ENCODE measurements around the gene EBF3. TPM values are rescaled to one million over a fixed set of nuclear protein-coding genes. Genes with fewer than 3 reads are reported as not detected.

EBF3 gene
- total and polyA plus RNA-seq, 4 experiments from 2014 or later: not detected

GRCh38 chr10:129942019-129942277, 22.1 kb downstream of the EBF3 start:
- intact Hi-C loops (cut with micrococcal nuclease): no loop called here
- no peaks in the 10 kb centered on the region for H3K4me1 ChIP-seq (ENCODE audit: insufficient read depth, low read length)
- no peaks in the 10 kb centered on the region for H3K27me3 ChIP-seq (ENCODE audit: insufficient read depth, low read length)
- no peak overlapping the region for H3K27ac Mint-ChIP-seq
- H3K27ac ChIP-seq (ENCODE audit: low read depth, low read length): no peak overlapping the region
- no peak overlapping the region for H3K4me3 Mint-ChIP-seq
- no peaks in the 10 kb centered on the region for H3K4me1 Mint-ChIP-seq
- H3K36me3 ChIP-seq (ENCODE audit: insufficient read depth, low read length): no peaks in the 10 kb centered on the region
- H3K36me3 Mint-ChIP-seq: no peaks in the 10 kb centered on the region
- ChIA-PET POLR2A (ENCODE audit: partially characterized antibody) (no interaction called here), CTCF (ENCODE audit: partially characterized antibody) (no interaction called here)
- no peaks in the 10 kb centered on the region for H3K9me3 ChIP-seq (ENCODE audit: control insufficient read depth in 1 of 2, low read length in 2 of 2)
- DNase-seq: no peak
- H3K9me3 Mint-ChIP-seq: no peaks in the 10 kb centered on the region
- H3K4me3 ChIP-seq (ENCODE audit: low read length in 2 of 2): no peak overlapping the region
- H3K27me3 Mint-ChIP-seq: peaks cover 3 to 6% of the 10 kb centered on the region in 2 donors

DNA sequence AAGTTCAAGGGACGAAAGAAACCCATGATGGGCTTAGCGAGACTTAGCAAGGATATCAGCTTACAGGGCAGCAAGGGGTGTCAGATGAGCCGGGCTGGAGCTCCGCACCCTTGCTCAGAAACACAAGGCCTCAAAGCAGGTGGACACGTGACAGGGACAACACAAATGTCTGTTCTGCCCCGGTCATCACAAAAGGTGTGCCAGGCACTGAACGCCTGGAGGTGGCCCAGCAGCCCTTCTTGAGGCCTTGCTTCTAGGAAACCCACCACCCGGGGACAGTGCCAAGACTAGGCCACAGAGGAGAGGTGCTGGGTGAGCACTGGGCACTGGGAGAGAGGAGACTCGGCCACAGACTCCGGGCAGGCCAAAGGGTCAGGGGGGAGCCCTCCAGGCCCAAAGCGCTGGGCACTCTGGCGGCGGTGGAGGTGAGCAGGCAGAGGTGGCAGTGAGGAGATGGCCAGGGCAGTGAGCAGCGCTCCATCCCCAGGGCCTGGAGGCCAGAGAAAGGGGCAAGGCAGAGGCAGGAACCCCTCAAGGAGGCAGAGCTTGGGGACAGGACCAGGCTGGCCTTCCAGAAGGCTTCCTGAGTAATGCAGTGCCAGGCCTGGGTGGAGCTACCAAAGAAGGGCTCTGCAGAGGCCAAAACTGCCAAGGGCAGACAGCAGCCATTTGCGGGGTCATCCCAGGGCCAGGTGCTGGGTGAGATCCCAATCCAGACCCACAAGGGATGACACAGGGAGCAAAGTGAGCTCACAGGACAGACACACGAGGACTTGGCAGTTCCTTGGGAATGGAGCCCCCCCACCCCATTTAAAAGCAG, 22.7 kb downstream of the EBF3 start:
- H3K4me1 Mint-ChIP-seq: no peaks in the 10 kb centered on the region
- intact Hi-C loops (cut with micrococcal nuclease): no loop called here
- no peak for DNase-seq
- no peak overlapping the region for H3K27ac Mint-ChIP-seq
- H3K9me3 Mint-ChIP-seq: no peaks in the 10 kb centered on the region
- ChIA-PET CTCF (ENCODE audit: partially characterized antibody) (no interaction called here), POLR2A (ENCODE audit: partially characterized antibody) (no interaction called here)
- no peaks in the 10 kb centered on the region for H3K9me3 ChIP-seq (ENCODE audit: control insufficient read depth in 1 of 2, low read length in 2 of 2)
- no peak overlapping the region for H3K4me3 ChIP-seq (ENCODE audit: low read length in 2 of 2)
- no peaks in the 10 kb centered on the region for H3K36me3 ChIP-seq (ENCODE audit: insufficient read depth, low read length)
- H3K27me3 ChIP-seq (ENCODE audit: insufficient read depth, low read length): no peaks in the 10 kb centered on the region
- H3K4me3 Mint-ChIP-seq: no peak overlapping the region
- no peaks in the 10 kb centered on the region for H3K36me3 Mint-ChIP-seq
- H3K4me1 ChIP-seq (ENCODE audit: insufficient read depth, low read length): no peaks in the 10 kb centered on the region
- no peak overlapping the region for H3K27ac ChIP-seq (ENCODE audit: low read depth, low read length)
- peaks cover 3 to 6% of the 10 kb centered on the region in 2 donors for H3K27me3 Mint-ChIP-seq

- Mint-ChIP-seq H3K27me3 (peaks cover 3% of the 10 kb centered on the region in 2 donors), H3K4me1 (no peaks in the 10 kb centered on the region), H3K9me3 (no peaks in the 10 kb centered on the region), H3K27ac (no peak overlapping the region), H3K36me3 (no peaks in the 10 kb centered on the region), H3K4me3 (no peak overlapping the region)
- no peaks in the 10 kb centered on the region for H3K9me3 ChIP-seq (ENCODE audit: control insufficient read depth in 1 of 2, low read length in 2 of 2)
- H3K4me3 ChIP-seq (ENCODE audit: low read length in 2 of 2): no peak overlapping the region
- H3K27me3 ChIP-seq (ENCODE audit: insufficient read depth, low read length): no peaks in the 10 kb centered on the region
- no peak for DNase-seq
- H3K4me1 ChIP-seq (ENCODE audit: insufficient read depth, low read length): no peaks in the 10 kb centered on the region
- ChIA-PET POLR2A (ENCODE audit: partially characterized antibody) (no interaction called here), CTCF (ENCODE audit: partially characterized antibody) (no interaction called here)
- intact Hi-C loops (cut with micrococcal nuclease): no loop called here
- no peak overlapping the region for H3K27ac ChIP-seq (ENCODE audit: low read depth, low read length)
- H3K36me3 ChIP-seq (ENCODE audit: insufficient read depth, low read length): no peaks in the 10 kb centered on the region
These were observed 23.4 kb downstream of the EBF3 start for GRCh38 chr10:129940617-129941198.

DNA sequence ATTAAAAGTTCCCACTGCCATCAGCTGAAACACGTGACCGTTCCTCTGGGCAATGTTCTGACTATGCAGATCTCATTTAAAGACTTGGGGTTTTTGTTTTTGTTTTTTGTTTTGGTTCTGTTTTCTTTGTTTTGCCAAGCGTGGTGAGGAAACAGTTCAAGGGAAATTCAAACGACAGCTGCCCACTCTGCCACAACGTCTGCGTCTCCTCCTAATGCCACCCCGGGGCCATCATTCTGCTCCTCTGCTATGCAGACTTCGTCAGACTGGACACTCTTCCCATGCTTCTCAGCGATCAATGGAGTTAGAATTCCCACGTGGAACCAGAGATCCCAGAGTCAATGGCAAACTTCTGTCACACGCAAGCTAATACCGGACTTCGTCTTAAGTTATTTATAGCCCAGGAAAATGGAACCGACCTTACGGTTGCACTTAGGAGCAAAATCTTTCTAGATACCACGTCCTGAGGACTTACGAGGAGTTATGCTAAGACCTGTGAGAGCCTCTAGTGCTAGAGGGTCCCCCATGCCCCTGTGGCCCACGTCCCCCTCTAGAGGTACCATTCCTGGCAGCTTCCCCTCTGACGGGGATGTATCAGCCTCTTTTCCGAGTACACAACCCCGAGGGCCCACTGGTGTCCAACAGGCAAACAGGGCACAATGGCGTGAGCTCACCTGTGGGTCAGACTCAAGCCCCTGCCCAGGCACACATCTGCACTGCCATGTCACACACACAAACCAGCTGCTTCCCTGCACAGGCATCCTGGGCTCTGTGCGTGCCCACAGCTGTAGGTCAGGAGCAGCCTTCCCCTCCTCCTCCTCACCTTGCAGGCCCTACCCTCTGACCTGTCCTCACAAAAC, 24.4 kb downstream of the EBF3 start:
- no peaks in the 10 kb centered on the region for H3K36me3 Mint-ChIP-seq
- H3K36me3 ChIP-seq (ENCODE audit: insufficient read depth, low read length): no peaks in the 10 kb centered on the region
- no peaks in the 10 kb centered on the region for H3K4me1 ChIP-seq (ENCODE audit: insufficient read depth, low read length)
- no peaks in the 10 kb centered on the region for H3K27me3 ChIP-seq (ENCODE audit: insufficient read depth, low read length)
- no peaks in the 10 kb centered on the region for H3K27me3 Mint-ChIP-seq
- H3K4me3 Mint-ChIP-seq: no peak overlapping the region
- intact Hi-C loops (cut with micrococcal nuclease): no loop called here
- no peak overlapping the region for H3K4me3 ChIP-seq (ENCODE audit: low read length in 2 of 2)
- H3K9me3 ChIP-seq (ENCODE audit: control insufficient read depth in 1 of 2, low read length in 2 of 2): no peaks in the 10 kb centered on the region
- H3K27ac ChIP-seq (ENCODE audit: low read depth, low read length): no peak overlapping the region
- CTCF ChIA-PET (ENCODE audit: partially characterized antibody): no interaction called here
- H3K4me1 Mint-ChIP-seq: no peaks in the 10 kb centered on the region
- H3K27ac Mint-ChIP-seq: no peak overlapping the region
- H3K9me3 Mint-ChIP-seq: no peaks in the 10 kb centered on the region
- DNase-seq: no peak
- POLR2A ChIA-PET (ENCODE audit: partially characterized antibody): no interaction called here

DNA sequence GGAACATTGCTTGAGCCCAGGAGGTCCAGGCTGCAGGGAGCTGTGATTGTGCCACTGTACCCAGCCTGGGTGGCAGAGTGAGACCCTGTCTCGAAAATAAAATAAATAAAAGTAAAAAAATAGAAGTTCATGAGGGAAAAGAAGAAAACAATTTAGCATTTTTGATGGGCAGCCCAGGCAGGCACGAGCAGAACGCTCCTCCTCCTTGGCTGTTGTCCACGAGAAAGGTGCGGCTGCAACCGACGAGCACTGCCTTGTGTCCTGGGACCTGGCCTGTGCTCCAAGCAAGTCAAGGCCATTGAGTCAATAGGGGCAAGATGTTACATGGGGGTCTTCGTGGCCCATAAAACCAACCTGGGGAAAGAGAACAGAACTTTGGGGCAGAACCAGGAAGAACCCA, 25.6 kb downstream of the EBF3 start:
- H3K9me3 ChIP-seq (ENCODE audit: control insufficient read depth in 1 of 2, low read length in 2 of 2): no peaks in the 10 kb centered on the region
- intact Hi-C loops (cut with micrococcal nuclease): no loop called here
- Mint-ChIP-seq H3K4me3 (no peak overlapping the region), H3K4me1 (no peaks in the 10 kb centered on the region), H3K9me3 (no peaks in the 10 kb centered on the region), H3K36me3 (no peaks in the 10 kb centered on the region), H3K27me3 (no peaks in the 10 kb centered on the region), H3K27ac (no peak overlapping the region)
- CTCF ChIA-PET (ENCODE audit: partially characterized antibody): no interaction called here
- H3K27me3 ChIP-seq (ENCODE audit: insufficient read depth, low read length): no peaks in the 10 kb centered on the region
- no peak for DNase-seq
- H3K4me3 ChIP-seq (ENCODE audit: low read length in 2 of 2): no peak overlapping the region
- no peaks in the 10 kb centered on the region for H3K36me3 ChIP-seq (ENCODE audit: insufficient read depth, low read length)
- POLR2A ChIA-PET (ENCODE audit: partially characterized antibody): interaction anchor here (0.6 kb wide), 1 partner anchor 47 kb away, joined by 3 read pairs; no protein-coding TSS in a partner anchor
- no peak overlapping the region for H3K27ac ChIP-seq (ENCODE audit: low read depth, low read length)
- no peaks in the 10 kb centered on the region for H3K4me1 ChIP-seq (ENCODE audit: insufficient read depth, low read length)

- intact Hi-C loops (cut with micrococcal nuclease): no loop called here
- Mint-ChIP-seq H3K36me3 (no peaks in the 10 kb centered on the region), H3K27me3 (no peaks in the 10 kb centered on the region), H3K27ac (no peak overlapping the region), H3K9me3 (no peaks in the 10 kb centered on the region), H3K4me3 (no peak overlapping the region), H3K4me1 (no peaks in the 10 kb centered on the region)
- Histone ChIP-seq H3K27me3 (ENCODE audit: insufficient read depth, low read length) (no peaks in the 10 kb centered on the region), H3K27ac (ENCODE audit: low read depth, low read length) (no peak overlapping the region), H3K9me3 (ENCODE audit: control insufficient read depth in 1 of 2, low read length in 2 of 2) (no peaks in the 10 kb centered on the region), H3K36me3 (ENCODE audit: insufficient read depth, low read length) (no peaks in the 10 kb centered on the region), H3K4me1 (ENCODE audit: insufficient read depth, low read length) (no peaks in the 10 kb centered on the region), H3K4me3 (ENCODE audit: low read length in 2 of 2) (no peak overlapping the region)
- POLR2A ChIA-PET (ENCODE audit: partially characterized antibody): no interaction called here
- CTCF ChIA-PET (ENCODE audit: partially characterized antibody): no interaction called here
- no peak for DNase-seq
These were observed 26.7 kb downstream of the EBF3 start for GRCh38 chr10:129937351-129937751.

DNA sequence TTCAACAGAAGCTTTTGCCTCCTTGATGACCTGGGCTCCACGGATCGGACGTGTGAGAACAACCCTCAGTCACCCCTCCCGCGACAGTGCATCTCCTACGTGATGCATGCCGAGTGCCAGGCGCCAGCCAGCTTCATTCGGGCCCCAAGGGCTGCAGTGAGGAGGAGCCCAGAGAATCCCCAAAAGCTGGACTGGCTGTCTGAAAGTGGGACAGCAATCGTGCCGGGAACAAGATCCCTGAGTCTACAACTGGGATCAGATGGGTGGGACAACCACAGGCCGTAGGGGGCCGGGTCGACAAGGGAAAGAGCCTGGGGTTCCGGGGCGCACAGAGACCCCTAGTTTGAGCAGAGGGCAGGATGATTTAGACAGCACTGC, 27.2 kb downstream of the EBF3 start:
- H3K36me3 Mint-ChIP-seq: no peaks in the 10 kb centered on the region
- ChIA-PET POLR2A (ENCODE audit: partially characterized antibody) (no interaction called here), CTCF (ENCODE audit: partially characterized antibody) (no interaction called here)

More for the DNA sequence above, 27.2 kb downstream of the EBF3 start:
- intact Hi-C loops (cut with micrococcal nuclease): no loop called here
- Mint-ChIP-seq H3K9me3 (no peaks in the 10 kb centered on the region), H3K4me1 (no peaks in the 10 kb centered on the region), H3K4me3 (no peak overlapping the region), H3K27me3 (no peaks in the 10 kb centered on the region), H3K27ac (no peak overlapping the region)
- H3K9me3 ChIP-seq (ENCODE audit: control insufficient read depth in 1 of 2, low read length in 2 of 2): no peaks in the 10 kb centered on the region
- H3K36me3 ChIP-seq (ENCODE audit: insufficient read depth, low read length): no peaks in the 10 kb centered on the region
- no peak overlapping the region for H3K4me3 ChIP-seq (ENCODE audit: low read length in 2 of 2)
- H3K27me3 ChIP-seq (ENCODE audit: insufficient read depth, low read length): no peaks in the 10 kb centered on the region
- no peak overlapping the region for H3K27ac ChIP-seq (ENCODE audit: low read depth, low read length)
- no peaks in the 10 kb centered on the region for H3K4me1 ChIP-seq (ENCODE audit: insufficient read depth, low read length)
- DNase-seq: no peak
